Bronchial epithelial cell (primary cell): ENCODE results near the gene SERPINB1. TPM values are rescaled to one million over a fixed set of nuclear protein-coding genes. Genes with fewer than 3 reads are reported as not detected.
A peak's percentile ranks its signal among the peaks of the same experiment; 100 is the strongest.

ENCODE experiments used
- DNase-seq: peaks from one replicate; pipeline ENCODE4 v3.0.0-alpha.2; 2010; ENCODE audit warnings: low read depth
- FAIRE-seq: peaks from 2 replicates; lab custom pipeline; 2011; peaks lifted over from hg19 to GRCh38; lab: Jason Lieb, UNC
- H3K27me3 ChIP-seq: 2 replicates; pipeline ENCODE4 v1.5.1; 2011; ENCODE audit warnings: low read length; ENCODE audit not compliant: control insufficient read depth, insufficient read depth
- H3K36me3 ChIP-seq: 2 replicates; pipeline ENCODE4 v1.5.1; 2011; ENCODE audit warnings: low read length; ENCODE audit not compliant: control insufficient read depth, insufficient read depth
- H3K4me3 ChIP-seq: 2 replicates; pipeline ENCODE4 v1.5.1; 2011; ENCODE audit warnings: mild to moderate bottlenecking, low read depth, low read length, control low read depth
- total RNA-seq: library from RNA; depleted of rRNA; stranded (reverse); fragments of >200 nt; gene quantifications from 2 replicates; pipeline ENCODE4 v1.2.1, GENCODE V29; 2014
- TF ChIP-seq, protein P1 (sequence below): IDR thresholded peaks from 2 replicates; pipeline ENCODE4 v1.5.1; 2011; ENCODE audit warnings: mild to moderate bottlenecking, moderate library complexity, low read length, control low read depth, inconsistent platforms; ENCODE audit not compliant: insufficient read depth, severe bottlenecking

Gene SERPINB1
- total RNA-seq, 1 donor from 2014 or later, result 142 TPM

DNA sequence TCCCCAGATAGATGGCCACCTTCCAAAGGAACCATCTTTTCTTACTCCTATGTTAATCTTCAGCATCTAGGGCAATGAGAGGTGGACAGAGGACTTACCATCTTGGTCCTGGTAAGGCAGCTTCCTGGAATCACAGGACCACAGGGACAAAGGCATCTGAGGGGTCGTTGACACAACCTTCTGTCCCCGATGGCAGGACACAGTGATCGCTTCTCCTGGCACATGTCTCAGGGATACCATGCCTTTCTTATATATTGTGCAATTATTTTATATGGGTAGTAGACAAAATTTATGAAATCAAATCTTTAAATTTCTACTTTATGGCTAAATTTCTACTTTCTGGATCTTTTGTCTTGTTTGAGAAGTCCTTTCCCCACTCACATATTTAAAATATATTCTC, 20.1 kb downstream of the SERPINB1 start:
- DNase-seq (no peak), FAIRE-seq (no peak)
- H3K36me3 ChIP-seq, result no peaks in the 10 kb centered on the region
- TF ChIP-seq, protein P1, sequence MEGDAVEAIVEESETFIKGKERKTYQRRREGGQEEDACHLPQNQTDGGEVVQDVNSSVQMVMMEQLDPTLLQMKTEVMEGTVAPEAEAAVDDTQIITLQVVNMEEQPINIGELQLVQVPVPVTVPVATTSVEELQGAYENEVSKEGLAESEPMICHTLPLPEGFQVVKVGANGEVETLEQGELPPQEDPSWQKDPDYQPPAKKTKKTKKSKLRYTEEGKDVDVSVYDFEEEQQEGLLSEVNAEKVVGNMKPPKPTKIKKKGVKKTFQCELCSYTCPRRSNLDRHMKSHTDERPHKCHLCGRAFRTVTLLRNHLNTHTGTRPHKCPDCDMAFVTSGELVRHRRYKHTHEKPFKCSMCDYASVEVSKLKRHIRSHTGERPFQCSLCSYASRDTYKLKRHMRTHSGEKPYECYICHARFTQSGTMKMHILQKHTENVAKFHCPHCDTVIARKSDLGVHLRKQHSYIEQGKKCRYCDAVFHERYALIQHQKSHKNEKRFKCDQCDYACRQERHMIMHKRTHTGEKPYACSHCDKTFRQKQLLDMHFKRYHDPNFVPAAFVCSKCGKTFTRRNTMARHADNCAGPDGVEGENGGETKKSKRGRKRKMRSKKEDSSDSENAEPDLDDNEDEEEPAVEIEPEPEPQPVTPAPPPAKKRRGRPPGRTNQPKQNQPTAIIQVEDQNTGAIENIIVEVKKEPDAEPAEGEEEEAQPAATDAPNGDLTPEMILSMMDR, result no peak
- no peak overlapping the region for H3K4me3 ChIP-seq
- H3K27me3 ChIP-seq, result no peaks in the 10 kb centered on the region

GRCh38 chr6:2820415-2820814, 21.2 kb downstream of the SERPINB1 start:
- H3K4me3 ChIP-seq, result no peak overlapping the region
- TF ChIP-seq, protein P1, result no peak
- FAIRE-seq (no peak), DNase-seq (peak; percentile 46)
- H3K27me3 ChIP-seq, result no peaks in the 10 kb centered on the region
- H3K36me3 ChIP-seq, result no peaks in the 10 kb centered on the region

- Histone ChIP-seq H3K4me3 (no peak overlapping the region), H3K36me3 (no peaks in the 10 kb centered on the region), H3K27me3 (no peaks in the 10 kb centered on the region)
- TF ChIP-seq, protein P1, result no peak
- DNase-seq (no peak), FAIRE-seq (no peak)
Observed at GRCh38 chr6:2819978-2820377, 21.7 kb downstream of the SERPINB1 start.

DNA sequence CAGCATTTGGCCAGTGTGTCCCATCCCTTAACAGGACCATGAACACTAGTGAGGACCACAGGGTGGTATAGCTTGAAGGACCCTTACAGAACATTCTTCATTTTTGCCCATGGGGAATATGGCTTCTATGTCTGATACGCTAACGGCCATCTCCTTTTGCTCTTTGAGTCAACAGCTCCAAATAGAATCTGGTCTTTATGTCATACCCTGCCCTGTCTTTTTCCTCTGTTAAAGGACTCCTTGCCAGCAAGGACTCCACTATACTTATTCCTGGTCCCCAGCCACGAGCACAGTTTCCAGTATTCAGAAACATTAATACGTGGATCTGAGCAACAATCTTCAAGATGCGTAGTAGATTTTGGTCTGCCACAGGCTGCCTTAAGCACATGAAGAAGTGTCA, 22.5 kb downstream of the SERPINB1 start:
- TF ChIP-seq, protein P1, result no peak
- DNase-seq (no peak), FAIRE-seq (no peak)
- Histone ChIP-seq H3K36me3 (no peaks in the 10 kb centered on the region), H3K27me3 (no peaks in the 10 kb centered on the region), H3K4me3 (no peak overlapping the region)

GRCh38 chr6:2818593-2818992, 23.1 kb downstream of the SERPINB1 start:
- Histone ChIP-seq H3K4me3 (no peak overlapping the region), H3K27me3 (no peaks in the 10 kb centered on the region), H3K36me3 (no peaks in the 10 kb centered on the region)
- TF ChIP-seq, protein P1, result no peak
- FAIRE-seq (no peak), DNase-seq (peak; percentile 85)

GRCh38 chr6:2817903-2818443, 23.7 kb downstream of the SERPINB1 start:
- no peaks in the 10 kb centered on the region for H3K36me3 ChIP-seq
- H3K27me3 ChIP-seq, result no peaks in the 10 kb centered on the region
- TF ChIP-seq, protein P1, result no peak
- no peak overlapping the region for H3K4me3 ChIP-seq
- peak; percentile 91 for DNase-seq
- no peak for FAIRE-seq
